Measurements from ENCODE around the gene CLDN4. TPM values are rescaled to one million over a fixed set of nuclear protein-coding genes. Genes with fewer than 3 reads are reported as not detected.
A peak's percentile ranks its signal among the peaks of the same experiment; 100 is the strongest.
"Not testable (repeated sequence)": the region's sequence is repeated elsewhere in the genome, so short reads cannot be mapped to it uniquely, and the experiment has no call there.

The CLDN4 gene, protein sequence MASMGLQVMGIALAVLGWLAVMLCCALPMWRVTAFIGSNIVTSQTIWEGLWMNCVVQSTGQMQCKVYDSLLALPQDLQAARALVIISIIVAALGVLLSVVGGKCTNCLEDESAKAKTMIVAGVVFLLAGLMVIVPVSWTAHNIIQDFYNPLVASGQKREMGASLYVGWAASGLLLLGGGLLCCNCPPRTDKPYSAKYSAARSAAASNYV
- total RNA-seq (2022) (249 TPM in 2 replicates), Bru-seq, nascent RNA (percentile 96 among the genes with signal in this experiment), BruChase-seq, experiment 1, labeled RNA remaining after a 2-hour chase (percentile 99 among the genes with signal in this experiment), BruChase-seq, experiment 2, labeled RNA remaining after a 6-hour chase (percentile 96 among the genes with signal in this experiment)
- long read RNA-seq, transcript CLDN4-201 (1 exons, 1,831 nt): major isoform, 685 of 690 reads
- long read RNA-seq, partial matches to known transcripts: 0 of 690 reads
- long read RNA-seq, other reads (novel, unspliced or antisense): 5 of 690 reads

DNA sequence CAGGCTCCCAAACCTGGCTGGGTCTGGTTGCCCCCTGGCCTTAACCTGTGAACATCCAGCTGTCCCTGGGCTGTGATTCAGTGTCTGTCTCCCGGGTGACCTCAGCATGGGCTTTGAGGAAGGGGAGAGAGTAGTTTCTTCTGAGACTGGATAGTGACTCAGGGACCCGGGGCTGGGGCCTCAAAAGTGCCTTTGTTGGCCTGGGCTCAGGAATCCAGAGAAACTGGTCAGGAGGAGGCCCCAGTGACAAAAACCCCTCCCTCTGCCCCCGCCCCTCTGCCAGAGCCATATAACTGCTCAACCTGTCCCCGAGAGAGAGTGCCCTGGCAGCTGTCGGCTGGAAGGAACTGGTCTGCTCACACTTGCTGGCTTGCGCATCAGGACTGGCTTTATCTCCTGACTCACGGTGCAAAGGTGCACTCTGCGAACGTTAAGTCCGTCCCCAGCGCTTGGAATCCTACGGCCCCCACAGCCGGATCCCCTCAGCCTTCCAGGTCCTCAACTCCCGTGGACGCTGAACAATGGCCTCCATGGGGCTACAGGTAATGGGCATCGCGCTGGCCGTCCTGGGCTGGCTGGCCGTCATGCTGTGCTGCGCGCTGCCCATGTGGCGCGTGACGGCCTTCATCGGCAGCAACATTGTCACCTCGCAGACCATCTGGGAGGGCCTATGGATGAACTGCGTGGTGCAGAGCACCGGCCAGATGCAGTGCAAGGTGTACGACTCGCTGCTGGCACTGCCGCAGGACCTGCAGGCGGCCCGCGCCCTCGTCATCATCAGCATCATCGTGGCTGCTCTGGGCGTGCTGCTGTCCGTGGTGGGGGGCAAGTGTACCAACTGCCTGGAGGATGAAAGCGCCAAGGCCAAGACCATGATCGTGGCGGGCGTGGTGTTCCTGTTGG, at the start of gene CLDN4:
Gene CLDN4, plus strand, starts transcription at position 316 of the 903 bp plus-strand sequence. Its CDS starts 206 bp downstream, at position 522.
- TF ChIP-seq, protein P1, sequence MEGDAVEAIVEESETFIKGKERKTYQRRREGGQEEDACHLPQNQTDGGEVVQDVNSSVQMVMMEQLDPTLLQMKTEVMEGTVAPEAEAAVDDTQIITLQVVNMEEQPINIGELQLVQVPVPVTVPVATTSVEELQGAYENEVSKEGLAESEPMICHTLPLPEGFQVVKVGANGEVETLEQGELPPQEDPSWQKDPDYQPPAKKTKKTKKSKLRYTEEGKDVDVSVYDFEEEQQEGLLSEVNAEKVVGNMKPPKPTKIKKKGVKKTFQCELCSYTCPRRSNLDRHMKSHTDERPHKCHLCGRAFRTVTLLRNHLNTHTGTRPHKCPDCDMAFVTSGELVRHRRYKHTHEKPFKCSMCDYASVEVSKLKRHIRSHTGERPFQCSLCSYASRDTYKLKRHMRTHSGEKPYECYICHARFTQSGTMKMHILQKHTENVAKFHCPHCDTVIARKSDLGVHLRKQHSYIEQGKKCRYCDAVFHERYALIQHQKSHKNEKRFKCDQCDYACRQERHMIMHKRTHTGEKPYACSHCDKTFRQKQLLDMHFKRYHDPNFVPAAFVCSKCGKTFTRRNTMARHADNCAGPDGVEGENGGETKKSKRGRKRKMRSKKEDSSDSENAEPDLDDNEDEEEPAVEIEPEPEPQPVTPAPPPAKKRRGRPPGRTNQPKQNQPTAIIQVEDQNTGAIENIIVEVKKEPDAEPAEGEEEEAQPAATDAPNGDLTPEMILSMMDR (IDR thresholded peaks at IDR 0.05; ENCODE audit: insufficient read depth in 1 of 2, low read depth in 1 of 2, low read length in 1 of 2, severe bottlenecking in 1 of 2, unreplicated experiment in 1 of 2): no peak
- no peaks in the 10 kb centered on the region for H3K9me3 ChIP-seq
- Mint-ChIP-seq H3K36me3 (ENCODE audit: insufficient read depth, unreplicated experiment) (peaks cover 53% of the 10 kb centered on the region), H3K4me3 (ENCODE audit: unreplicated experiment) (peak within 1 kb of the TSS; percentile 75), H3K27me3 (ENCODE audit: insufficient read depth, unreplicated experiment) (no peaks in the 10 kb centered on the region), H3K9me3 (ENCODE audit: unreplicated experiment) (no peaks in the 10 kb centered on the region), H3K27ac (ENCODE audit: unreplicated experiment) (peak within 1 kb of the TSS; percentile 98), H3K4me1 (ENCODE audit: low read depth, unreplicated experiment) (peaks cover 54% of the 10 kb centered on the region)
- BruUV-seq (replicated peaks): TSS peak; percentile 76
- intact Hi-C loops (cut with micrococcal nuclease; ENCODE audit: unreplicated experiment): loop anchor here (1.0 to 2.0 kb wide), 6 partner anchors 9 to 93 kb away; partner anchors contain the start of genes ABHD11 and CLDN3
- peak; percentile 99 for DNase-seq
- peak within 1 kb of the TSS; percentile 82 for H3K4me3 ChIP-seq (ENCODE audit: low read depth, low read length)
- H3K27me3 ChIP-seq (replicated peaks; ENCODE audit: control insufficient read depth, insufficient read depth, low read length): no peaks in the 10 kb centered on the region
- ChIA-PET POLR2A (interaction anchor here (1.0 to 6.0 kb wide), 5 partner anchors 11 to 90 kb away, joined by 5 to 127 read pairs (median 28); partner anchors contain the start of genes ABHD11, CLDN3 and METTL27), CTCF (no interaction called here)
- peaks cover 9% of the 10 kb centered on the region for H3K36me3 ChIP-seq (ENCODE audit: control insufficient read depth, insufficient read depth, low read length)
- peaks cover 40% of the 10 kb centered on the region for H3K4me1 ChIP-seq

DNA sequence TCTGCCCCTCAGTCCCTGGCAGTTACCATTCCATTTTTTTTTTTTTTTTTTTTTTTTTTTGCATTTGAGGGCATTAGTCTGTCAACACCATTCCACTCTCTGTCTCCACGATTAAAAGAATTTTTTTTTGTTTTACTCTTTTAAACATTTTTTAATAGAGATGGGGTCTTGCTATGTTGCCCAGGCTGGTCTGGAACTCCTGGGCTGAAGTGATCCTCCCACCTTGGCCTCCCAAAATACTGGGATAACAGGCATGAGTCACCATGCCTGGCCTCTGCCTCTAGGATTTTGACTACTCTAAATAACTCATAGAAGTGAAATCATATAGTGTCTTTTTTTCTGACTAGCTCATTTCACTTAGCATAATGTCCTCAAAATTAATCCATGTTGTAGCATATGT, 44.2 kb upstream of the CLDN4 start:
- POLR2A ChIA-PET: no interaction called here
- H3K4me1 Mint-ChIP-seq (ENCODE audit: low read depth, unreplicated experiment): peaks cover 10% of the 10 kb centered on the region

DNA sequence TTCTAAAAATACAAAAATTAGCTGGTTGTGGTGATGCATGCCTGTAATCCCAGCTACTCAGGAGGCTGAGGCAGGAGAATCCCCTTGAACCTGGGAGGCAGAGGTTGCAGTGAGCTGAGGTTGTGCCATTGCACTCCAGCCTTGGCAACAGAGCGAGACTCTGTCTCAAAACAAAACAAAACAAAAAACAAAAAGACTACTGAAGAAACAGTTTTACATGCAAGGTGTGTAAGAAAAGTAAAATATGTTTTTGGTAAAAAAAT, 43.1 kb upstream of the CLDN4 start:
- H3K9me3 Mint-ChIP-seq (ENCODE audit: unreplicated experiment); H3K36me3 Mint-ChIP-seq (ENCODE audit: insufficient read depth, unreplicated experiment); DNase-seq; H3K4me3 Mint-ChIP-seq (ENCODE audit: unreplicated experiment); intact Hi-C loops (cut with micrococcal nuclease; ENCODE audit: unreplicated experiment); H3K27me3 ChIP-seq (replicated peaks; ENCODE audit: control insufficient read depth, insufficient read depth, low read length); H3K4me3 ChIP-seq (ENCODE audit: low read depth, low read length); H3K27ac Mint-ChIP-seq (ENCODE audit: unreplicated experiment); H3K27me3 Mint-ChIP-seq (ENCODE audit: insufficient read depth, unreplicated experiment); BruUV-seq (replicated peaks); H3K9me3 ChIP-seq; POLR2A ChIA-PET; CTCF ChIA-PET; H3K36me3 ChIP-seq (ENCODE audit: control insufficient read depth, insufficient read depth, low read length): not testable (repeated sequence)
- H3K4me1 ChIP-seq: peaks cover 34% of the 10 kb centered on the region
- peaks cover 21% of the 10 kb centered on the region for H3K4me1 Mint-ChIP-seq (ENCODE audit: low read depth, unreplicated experiment)

More for the DNA sequence above, 44.2 kb upstream of the CLDN4 start:
- no TSS peak for BruUV-seq (replicated peaks)
- TF ChIP-seq, protein P1 (IDR thresholded peaks at IDR 0.05; ENCODE audit: insufficient read depth in 1 of 2, low read depth in 1 of 2, low read length in 1 of 2, severe bottlenecking in 1 of 2, unreplicated experiment in 1 of 2): no peak
- H3K27me3 ChIP-seq (replicated peaks; ENCODE audit: control insufficient read depth, insufficient read depth, low read length): no peaks in the 10 kb centered on the region
- H3K27me3 Mint-ChIP-seq (ENCODE audit: insufficient read depth, unreplicated experiment): no peaks in the 10 kb centered on the region
- intact Hi-C loops (cut with micrococcal nuclease; ENCODE audit: unreplicated experiment): no loop called here
- no peak overlapping the region for H3K4me3 ChIP-seq (ENCODE audit: low read depth, low read length)
- CTCF ChIA-PET: no interaction called here
- H3K9me3 ChIP-seq: peaks cover 3% of the 10 kb centered on the region; the same call in 1 of the 2 replicates
- no peak for DNase-seq
- no peak overlapping the region for H3K27ac Mint-ChIP-seq (ENCODE audit: unreplicated experiment)
- H3K4me1 ChIP-seq: peaks cover 25% of the 10 kb centered on the region
- peaks cover 2% of the 10 kb centered on the region for H3K9me3 Mint-ChIP-seq (ENCODE audit: unreplicated experiment)
- no peaks in the 10 kb centered on the region for H3K36me3 ChIP-seq (ENCODE audit: control insufficient read depth, insufficient read depth, low read length)
- no peak overlapping the region for H3K4me3 Mint-ChIP-seq (ENCODE audit: unreplicated experiment)
- peaks cover 5% of the 10 kb centered on the region for H3K36me3 Mint-ChIP-seq (ENCODE audit: insufficient read depth, unreplicated experiment)
